GM19193 (cell line): ENCODE results near the gene SRP54.

Experiments used
- POLR2A ChIP-seq: IDR thresholded peaks from 4 replicates; pipeline ENCODE4 v1.6.1; 2011; ENCODE audit not compliant: insufficient read depth, insufficient read length; ENCODE audit errors: extremely low read depth

The SRP54 gene

DNA sequence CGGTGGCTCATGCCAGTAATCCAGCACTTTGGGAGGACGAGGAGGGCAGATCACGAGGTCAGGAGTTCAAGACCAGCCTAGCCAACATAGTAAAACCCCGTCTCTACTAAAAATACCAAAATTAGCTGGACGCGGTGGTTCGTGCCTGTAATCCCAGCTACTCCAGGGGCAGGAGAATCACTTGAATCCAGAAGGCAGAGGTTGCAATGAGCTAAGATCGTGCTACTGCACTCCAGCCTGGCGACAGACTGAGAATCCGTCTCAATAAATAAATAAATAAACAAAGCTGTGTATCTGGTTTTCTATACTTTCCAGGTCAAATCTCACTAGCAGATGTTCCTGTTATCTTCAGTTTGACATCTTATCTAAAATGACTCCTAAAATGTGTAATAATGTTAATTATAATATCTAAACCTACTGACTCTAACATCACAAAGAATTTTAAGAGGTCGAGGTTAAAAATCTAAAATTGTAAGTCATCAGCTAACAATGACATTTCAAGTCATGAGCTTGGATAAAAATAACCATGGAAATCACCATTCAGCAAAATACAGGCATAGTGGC is 2.4 kb upstream of the SRP54 start:
- TF ChIP-seq POLR2A = no peak

- no peak for TF ChIP-seq POLR2A
These were observed 910 bp upstream of the SRP54 start for GRCh38 chr14:34981743-34982420.

DNA sequence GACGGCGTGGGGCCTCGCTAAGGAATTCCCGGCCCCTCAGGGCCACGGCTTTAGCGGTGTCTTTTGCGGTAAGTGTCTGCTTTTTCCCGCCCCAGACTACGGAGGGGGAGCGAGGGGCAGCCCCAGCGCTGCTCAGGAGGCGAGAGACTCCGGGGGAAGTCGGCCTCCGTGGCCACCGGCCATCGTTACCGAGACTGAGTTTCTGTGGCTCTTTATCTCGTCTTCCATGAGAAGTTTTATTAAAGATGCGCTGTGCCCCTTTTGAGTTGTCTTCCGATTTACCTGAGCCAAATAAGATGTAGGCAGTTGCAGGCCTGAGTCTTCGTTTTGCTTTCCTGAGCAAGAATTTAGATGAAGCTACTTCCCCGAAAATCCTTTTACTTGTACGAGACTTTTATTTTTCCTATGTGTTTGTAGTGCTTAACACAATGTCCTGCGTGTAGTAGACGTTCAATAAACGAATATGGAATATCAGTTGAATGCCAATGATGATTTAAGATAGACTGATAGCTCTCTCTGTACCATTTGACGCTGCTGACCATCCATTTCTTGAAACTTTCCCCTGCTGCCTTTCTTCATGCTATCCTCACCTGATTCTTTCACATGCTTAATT is 462 bp downstream of the SRP54 start:
- no peak for TF ChIP-seq POLR2A

DNA sequence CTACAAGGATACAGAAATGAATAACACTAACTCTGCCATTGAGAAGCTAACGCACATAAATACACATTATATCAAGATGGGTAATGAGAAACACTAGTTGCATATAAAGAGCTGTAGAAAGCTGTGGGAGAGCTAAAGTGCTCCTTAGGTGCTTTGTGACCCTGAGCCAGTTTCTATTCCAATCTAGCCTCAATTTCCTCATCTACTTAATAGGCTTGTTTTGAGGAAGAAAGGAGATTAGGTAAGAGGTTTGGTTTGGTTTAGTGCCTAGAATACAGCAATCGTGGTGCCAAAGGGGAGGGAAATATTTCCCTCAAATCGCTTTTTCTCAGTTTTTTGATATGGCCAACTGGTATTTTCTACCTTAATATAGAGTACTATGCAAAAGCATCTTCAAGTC is 994 bp downstream of the SRP54 start:
- no peak for TF ChIP-seq POLR2A

DNA sequence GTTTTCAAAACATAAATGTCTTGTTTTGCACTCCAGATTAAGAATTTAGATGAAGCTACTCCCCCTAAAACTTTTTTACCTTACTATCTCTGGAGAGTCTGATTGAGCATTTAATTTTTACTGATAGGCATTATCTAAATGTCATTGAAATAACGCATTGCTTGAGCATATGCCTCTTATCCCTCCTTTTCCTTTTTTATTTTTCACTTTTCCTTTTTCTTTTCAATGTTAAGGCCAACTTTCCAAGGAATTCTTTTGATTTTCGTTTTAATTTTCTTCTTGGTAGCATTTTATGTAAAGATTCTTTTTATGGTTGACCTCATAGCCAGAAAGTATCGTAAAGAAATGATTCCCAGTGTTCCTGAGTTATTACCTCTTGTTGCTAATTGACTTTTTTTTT is 2.9 kb downstream of the SRP54 start:
- no peak for TF ChIP-seq POLR2A

DNA sequence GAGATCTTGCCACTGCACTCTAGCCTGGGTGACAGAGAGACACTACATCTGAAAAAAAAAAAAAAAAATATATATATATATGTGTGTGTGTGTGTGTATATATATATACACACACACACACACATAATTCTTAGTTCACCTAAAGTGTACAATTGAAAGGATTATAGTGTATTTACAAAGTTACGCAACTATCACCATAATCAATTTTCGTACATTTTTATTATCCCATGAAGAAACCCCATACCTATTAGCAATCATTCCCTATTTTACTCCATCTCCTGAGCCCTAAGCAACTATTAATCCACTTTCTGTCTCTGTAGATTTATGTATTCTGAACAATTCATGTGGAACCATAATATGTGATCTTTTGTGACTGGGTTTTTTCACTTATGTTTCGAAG is 4.4 kb downstream of the SRP54 start:
- TF ChIP-seq POLR2A = no peak

GRCh38 chr14:34989762-34990161 is 7.0 kb downstream of the SRP54 start:
- TF ChIP-seq POLR2A = no peak

DNA sequence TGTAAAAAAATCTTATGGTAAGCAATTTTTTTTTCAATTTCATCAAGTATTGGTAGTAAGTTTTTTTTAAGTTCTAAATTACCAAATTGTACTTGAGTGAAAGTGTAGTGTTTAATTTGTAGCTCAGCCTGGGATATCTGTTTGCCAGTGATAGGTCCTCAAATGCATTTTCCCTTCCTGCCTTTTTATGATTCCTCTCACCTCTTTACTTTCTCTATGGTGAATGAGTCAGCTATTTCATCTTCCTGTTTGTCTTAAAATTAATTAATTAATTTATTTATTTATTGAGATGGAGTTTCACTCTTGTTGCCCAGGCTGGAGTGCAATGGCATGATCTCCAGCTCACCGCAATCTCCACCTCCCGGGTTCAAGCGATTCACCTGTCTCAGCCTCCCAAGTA is 10.6 kb downstream of the SRP54 start:
- TF ChIP-seq POLR2A = no peak

DNA sequence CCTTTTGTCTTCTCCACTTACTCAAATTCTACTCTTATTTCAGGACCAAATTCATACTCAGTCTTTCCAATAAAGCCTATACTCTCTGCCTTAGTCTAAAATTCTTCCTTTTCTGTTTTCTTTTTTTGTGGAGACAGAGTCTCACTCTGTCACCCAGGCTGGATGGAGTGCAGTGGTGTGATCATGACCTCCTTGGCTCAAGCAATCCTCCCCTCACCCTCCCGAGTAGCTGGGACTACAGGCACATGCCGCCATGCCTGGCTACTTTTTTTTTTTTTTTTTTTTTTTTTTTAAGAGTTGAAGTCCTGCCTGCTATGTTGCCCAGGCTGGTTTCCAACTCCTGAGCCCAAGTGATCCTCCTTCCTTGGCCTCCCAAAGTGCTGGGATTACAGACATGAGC is 11.9 kb downstream of the SRP54 start:
- no peak for TF ChIP-seq POLR2A

DNA sequence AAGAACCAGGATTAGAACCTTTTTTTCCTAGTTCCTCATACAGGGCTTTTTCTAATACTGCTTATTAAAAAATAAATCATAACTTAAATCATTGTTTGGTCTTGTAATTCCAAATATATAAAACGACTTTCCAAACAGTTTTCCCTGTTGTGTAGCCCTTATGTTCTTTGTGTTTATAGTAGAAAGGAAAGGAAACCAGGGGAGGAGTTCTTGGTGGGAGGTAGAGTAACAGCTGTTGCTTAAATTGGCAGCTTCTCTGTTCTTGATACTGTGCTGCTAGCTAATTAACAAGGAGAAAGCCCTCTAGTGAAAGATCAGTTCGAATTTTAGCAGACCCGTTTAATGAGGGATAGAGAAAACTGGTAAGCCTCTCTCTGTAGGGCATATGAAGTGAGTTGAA is 15.0 kb downstream of the SRP54 start:
- TF ChIP-seq POLR2A = no peak

- TF ChIP-seq POLR2A = no peak
These were observed 16.7 kb downstream of the SRP54 start for GRCh38 chr14:34999500-34999899.

DNA sequence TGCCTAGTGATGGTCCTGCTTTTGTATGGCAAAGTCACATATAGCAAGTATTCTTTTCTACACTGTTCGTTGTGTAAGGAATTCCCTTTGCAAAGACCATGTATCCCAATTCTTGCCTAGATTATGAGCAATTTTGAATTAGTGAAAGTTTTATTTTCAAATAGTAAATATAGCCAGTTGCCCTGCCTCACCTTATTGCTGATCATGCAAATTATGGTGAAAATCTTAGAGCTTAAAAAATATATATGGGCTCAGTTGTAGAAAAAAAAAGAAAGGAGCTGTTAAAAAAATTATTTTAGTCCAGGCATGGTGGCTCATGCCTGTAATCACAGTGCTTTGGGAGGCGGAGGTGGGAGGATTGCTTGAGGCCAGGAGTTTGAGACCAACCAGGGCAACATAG is 18.8 kb downstream of the SRP54 start:
- TF ChIP-seq POLR2A = no peak

GRCh38 chr14:35004839-35005238 is 22.0 kb downstream of the SRP54 start:
- no peak for TF ChIP-seq POLR2A

DNA sequence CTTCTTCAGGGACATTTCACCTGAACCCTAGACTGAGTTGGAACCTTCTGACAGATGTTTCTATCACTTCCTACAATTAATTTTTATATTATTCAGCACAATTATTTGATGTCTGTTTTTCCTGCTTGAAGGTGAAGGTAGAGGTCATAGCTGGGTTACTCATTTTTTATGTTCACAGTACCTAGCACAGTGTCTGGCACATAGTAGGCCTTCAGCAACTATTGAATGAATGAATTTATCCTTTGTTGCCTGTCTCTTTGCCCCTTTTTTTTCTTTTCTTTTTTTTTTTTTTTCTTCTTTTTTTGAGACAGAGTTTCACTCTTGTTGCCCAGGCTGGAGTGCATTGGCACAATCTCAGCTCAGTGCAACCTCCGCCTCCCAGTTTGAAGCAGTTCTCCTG is 33.8 kb downstream of the SRP54 start:
- no peak for TF ChIP-seq POLR2A

GRCh38 chr14:35020713-35021112 is 37.9 kb downstream of the SRP54 start:
- TF ChIP-seq POLR2A = no peak

- no peak for TF ChIP-seq POLR2A
These were observed 45.6 kb downstream of the SRP54 start for GRCh38 chr14:35028435-35028834.
